Epithelial cell of esophagus (primary cell): Measurements from ENCODE around the gene ITGB7.
"Not testable (repeated sequence)": the region's sequence is repeated elsewhere in the genome, so short reads cannot be mapped to it uniquely, and the experiment has no call there.

ENCODE experiments used
- DNase-seq: peaks from one replicate; pipeline ENCODE4 v3.0.0; 2010; ENCODE audit warnings: low read depth
- H3K4me3 ChIP-seq: 2 replicates; pipeline ENCODE4 v1.5.1; 2011; ENCODE audit warnings: mild to moderate bottlenecking, low read length, control low read depth
- TF ChIP-seq, protein P1 (sequence below): IDR thresholded peaks from 2 replicates; pipeline ENCODE4 v1.5.1; 2011; ENCODE audit warnings: low read depth, mild to moderate bottlenecking, low read length, control low read depth, inconsistent platforms; ENCODE audit not compliant: insufficient read depth; ENCODE audit errors: missing control alignments

Gene ITGB7

DNA sequence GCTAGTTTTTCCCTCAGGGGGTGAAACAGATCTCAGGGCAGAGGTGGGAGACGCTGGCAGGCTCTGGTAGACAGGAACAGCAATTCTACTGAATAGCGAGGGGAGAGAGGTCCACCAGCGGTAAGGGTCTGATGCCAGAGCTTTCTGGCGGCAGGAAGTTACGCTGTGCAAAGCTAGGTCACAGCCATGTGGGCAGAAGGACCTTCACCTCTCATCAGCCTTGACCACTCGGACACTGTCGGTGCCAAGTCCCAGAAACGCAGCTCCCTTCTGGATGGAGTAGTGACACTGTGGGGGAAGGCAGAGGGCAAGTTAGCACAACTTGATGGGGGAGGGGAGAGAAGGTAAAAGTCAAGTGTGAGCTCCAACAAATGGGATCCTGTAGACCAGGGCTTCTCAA lies 36.8 kb downstream of the ITGB7 start:
- H3K4me3 ChIP-seq, result no peak overlapping the region
- TF ChIP-seq, protein P1, sequence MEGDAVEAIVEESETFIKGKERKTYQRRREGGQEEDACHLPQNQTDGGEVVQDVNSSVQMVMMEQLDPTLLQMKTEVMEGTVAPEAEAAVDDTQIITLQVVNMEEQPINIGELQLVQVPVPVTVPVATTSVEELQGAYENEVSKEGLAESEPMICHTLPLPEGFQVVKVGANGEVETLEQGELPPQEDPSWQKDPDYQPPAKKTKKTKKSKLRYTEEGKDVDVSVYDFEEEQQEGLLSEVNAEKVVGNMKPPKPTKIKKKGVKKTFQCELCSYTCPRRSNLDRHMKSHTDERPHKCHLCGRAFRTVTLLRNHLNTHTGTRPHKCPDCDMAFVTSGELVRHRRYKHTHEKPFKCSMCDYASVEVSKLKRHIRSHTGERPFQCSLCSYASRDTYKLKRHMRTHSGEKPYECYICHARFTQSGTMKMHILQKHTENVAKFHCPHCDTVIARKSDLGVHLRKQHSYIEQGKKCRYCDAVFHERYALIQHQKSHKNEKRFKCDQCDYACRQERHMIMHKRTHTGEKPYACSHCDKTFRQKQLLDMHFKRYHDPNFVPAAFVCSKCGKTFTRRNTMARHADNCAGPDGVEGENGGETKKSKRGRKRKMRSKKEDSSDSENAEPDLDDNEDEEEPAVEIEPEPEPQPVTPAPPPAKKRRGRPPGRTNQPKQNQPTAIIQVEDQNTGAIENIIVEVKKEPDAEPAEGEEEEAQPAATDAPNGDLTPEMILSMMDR, result no peak
- DNase-seq, result no peak

DNA sequence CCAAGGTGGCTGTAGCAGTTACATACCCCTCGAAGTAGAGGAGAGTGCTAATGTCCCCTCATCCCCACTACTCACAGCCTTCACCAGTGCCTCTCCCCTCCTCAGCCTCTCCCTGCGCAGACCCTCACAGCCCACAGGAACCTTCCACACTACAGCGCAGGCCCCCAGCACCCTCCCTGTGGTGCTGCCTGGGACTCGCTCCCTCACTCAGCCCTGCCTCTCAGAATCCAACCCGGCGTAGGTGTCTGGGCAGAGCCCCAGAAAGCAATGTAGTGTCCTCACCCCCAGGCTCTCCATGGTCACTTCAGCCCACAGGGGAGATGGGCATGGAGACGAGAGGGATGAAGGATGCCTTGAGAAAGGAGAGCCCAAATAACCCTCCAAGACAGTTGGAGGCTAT lies 37.4 kb downstream of the ITGB7 start:
- TF ChIP-seq, protein P1, result no peak
- DNase-seq, result no peak
- no peak overlapping the region for H3K4me3 ChIP-seq

DNA sequence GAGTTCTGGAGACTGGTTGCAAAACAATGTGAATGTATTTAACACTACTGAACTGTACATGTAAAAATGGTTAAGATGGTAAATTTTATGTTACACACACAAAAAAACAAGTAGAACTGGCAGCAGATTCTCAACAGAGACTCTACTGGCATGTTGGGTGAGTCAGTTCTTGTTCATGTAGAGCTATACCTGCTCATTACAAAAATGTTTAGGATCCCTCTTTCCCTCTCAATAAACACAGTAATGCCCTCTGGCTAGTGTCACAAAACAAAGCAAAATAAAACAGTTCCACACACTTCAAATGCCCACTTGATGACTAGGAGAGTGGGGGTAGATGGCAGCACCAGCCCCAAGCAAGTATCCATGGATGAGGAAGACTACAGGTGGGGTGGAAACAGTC lies 40.2 kb downstream of the ITGB7 start:
- DNase-seq, result peak; percentile 47
- TF ChIP-seq, protein P1, result no peak
- no peak overlapping the region for H3K4me3 ChIP-seq

DNA sequence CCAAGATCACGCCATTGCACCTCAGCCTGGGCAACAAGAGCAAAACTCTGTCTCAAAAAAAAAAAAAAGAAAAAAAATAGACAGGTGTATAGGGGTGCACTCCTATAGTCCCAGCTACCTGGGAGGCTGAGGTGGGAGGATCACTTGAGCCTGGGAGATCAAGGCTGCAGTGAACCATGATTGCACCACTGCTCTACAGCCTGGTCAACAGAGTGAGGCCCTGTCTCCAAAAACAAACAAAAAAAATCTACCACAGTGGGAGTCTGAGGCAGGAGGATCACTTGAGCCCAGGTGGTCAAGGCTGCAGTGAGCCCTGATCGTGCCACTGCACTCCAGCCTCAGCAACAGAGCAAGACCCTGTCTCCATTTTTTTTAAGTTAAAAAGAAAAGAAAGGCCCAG lies 44.0 kb downstream of the ITGB7 start:
- H3K4me3 ChIP-seq, DNase-seq: not testable (repeated sequence)

DNA sequence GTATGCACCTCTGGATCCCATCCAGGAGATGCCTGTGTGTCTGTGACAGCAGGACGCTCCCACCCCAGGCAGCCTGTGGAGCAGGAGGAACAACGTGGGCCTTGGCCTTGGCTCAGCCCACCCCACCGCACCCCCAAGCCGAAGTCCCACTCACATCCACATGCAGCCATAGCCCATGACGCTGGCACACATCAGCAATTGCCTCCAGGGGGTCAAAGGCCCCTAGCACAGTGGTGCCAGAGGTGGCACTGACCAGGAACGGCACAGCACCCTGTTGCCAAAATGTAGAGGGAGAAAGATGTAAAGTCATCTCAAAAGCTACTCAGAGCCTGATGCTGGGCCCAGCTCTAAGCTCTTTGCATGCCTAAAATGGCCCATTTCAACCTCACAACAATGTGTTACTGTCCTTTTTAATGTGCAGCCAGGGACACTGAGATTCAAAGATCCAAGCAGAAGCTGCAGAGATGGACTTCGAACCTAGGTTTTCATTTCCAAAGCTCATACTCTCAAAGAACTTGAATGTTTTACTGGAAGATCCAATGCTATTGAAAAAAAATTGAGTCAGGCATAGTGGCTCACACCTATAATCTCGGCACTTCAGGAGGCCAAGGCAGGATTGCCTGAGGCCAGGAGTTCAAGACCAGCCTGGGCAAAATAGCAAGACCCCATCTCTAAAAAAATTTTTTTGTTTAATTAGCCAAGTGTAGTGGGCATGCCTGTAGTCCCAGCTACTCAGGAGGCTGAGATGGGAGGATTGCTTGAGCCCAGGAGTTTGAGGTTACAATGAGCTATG lies 45.7 kb downstream of the ITGB7 start:
- TF ChIP-seq, protein P1, result no peak

DNA sequence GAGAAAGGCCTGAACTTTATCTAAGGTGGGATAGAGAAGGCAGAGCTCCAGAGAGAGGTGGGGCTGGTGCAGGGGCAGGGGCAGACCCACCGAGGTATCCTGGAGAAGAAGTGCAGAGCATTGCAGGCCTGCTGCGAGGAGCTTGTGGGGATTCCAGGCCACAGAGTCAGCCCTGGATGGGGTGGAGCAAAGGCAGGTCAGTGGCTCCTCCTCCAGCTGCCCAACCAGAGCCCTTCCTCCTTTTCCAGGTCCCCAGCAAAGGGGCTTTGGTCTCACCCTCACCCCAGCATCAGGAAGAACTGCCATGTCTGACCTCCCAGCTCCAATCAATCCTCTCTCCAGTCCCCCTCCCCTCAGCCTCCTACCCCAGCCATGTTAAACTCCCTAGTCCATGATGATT lies 46.4 kb downstream of the ITGB7 start:
- no peak for DNase-seq
- TF ChIP-seq, protein P1, result no peak
- no peak overlapping the region for H3K4me3 ChIP-seq

More for the DNA sequence above, 45.7 kb downstream of the ITGB7 start:
- DNase-seq, result no peak
- H3K4me3 ChIP-seq, result no peak overlapping the region

DNA sequence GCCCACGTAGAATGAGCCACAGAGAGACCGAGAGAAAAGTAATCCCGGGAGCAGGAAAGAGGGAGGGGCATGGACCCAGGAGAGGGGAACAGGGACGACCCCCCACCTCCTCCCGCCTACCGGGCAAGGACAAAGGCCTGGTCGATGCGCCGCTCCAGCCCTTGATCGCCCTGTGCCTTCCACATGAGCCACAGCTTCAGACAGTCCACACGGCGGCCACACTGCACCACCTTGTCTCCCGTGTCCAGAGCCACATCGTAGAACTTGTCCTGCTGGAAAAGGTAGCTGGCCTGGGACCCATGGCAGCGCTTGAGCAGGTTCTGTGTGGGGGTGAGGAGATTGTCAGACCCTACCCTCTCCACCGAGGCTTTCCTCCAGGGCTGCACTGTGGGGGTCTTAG lies 47.1 kb downstream of the ITGB7 start:
- no peak for DNase-seq
- TF ChIP-seq, protein P1, result no peak
- H3K4me3 ChIP-seq, result no peak overlapping the region
